Peyer's patch (tissue), 4 donors: ENCODE data around the gene RAB8A.

Experiments used
- CTCF ChIP-seq, 6 experiments: fragments of 450-650 bp in 4 of 6; fragments of 200-600 bp in 2 of 6; sonication (generic) in 1 of 6; IDR thresholded peaks; one replicate each; pipeline ENCODE4 v1.5.1; 2017 to 2019; ENCODE audit warnings: antibody characterized with exemption in 6 of 6, mild to moderate bottlenecking in 3 of 6, moderate library complexity in 1 of 6
- POLR2A ChIP-seq, 2 donors: fragments of 450-650 bp; IDR thresholded peaks; one replicate each; pipeline ENCODE4 v1.5.1; 2017; ENCODE audit warnings: antibody characterized with exemption in 2 of 2, mild to moderate bottlenecking in 2 of 2, moderate library complexity in 2 of 2

- TF ChIP-seq CTCF (IDR thresholded peaks at IDR 0.05), result no peak
- TF ChIP-seq POLR2A (IDR thresholded peaks at IDR 0.05), result no peak
Observed at GRCh38 chr19:16113727-16114126, 2.0 kb downstream of the RAB8A start.
